Measurements from ENCODE around the gene TNFRSF14.
"Not testable (repeated sequence)": the region's sequence is repeated elsewhere in the genome, so short reads cannot be mapped to it uniquely, and the experiment has no call there.

The TNFRSF14 gene

DNA sequence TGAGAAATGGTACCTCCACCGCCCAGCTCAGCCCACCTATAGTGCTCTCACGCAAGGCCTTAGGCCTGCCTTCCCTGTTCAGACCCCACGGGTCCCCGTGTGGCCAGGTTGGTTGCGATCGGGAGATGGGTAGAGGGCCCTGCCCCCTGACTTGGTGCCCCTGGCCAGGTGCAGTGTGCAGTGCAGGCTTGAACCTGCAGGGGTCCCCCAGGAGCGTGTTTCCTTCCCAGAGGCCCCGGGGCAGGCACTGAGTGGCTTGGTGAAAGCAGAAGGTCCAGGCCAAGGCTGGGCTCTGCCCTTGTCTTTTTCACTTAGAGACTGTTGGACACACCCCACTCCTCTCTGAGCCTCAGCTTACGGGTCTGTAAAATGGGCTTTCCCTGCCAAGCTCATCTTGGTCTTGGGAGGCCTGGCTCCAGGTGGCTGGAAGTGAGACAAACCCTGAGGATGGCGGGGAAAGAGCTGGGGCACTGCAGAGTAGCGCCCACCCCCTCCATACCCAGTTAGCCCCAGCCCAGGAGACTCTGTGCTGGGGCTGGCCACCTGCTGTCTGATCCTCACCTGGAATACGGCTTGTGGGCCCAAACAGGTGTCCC is 16.8 kb upstream of the TNFRSF14 start:
- DNase-seq (ENCODE audit: low spot score), result no peak

DNA sequence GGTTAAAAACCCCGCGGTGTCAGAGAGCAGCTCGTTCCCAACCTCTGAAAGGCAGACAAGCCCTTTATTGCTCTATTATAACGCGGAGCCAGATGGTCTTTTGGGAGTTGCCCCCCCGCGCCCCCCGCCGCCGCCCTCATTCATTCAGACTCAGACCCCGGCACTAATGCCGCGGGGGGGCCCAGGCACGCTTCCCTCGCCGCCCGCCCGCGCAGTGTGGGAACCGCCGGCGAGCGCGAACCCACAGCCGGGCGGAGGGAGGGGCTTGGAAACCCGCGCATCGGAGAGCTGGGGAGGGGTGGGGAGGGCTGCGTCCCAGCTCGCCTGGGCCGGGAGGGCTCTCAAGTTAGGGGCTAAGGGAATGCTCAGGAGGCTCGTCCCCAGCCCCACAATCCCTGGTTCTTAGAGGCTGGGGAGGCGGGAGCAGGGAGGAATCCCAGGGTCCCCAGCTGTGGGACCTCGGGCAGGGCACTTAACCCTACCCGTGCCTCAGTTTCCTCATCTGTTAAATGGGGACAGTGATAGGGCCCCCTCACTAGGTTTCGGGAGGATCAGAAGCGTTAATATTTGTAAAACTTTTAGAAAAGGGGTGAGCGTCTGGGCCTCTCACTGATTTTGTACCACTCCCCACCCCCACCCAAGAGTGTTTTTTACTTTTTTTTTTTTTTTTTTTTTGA is 15.2 kb upstream of the TNFRSF14 start:
- DNase-seq (ENCODE audit: low spot score), result no peak

DNA sequence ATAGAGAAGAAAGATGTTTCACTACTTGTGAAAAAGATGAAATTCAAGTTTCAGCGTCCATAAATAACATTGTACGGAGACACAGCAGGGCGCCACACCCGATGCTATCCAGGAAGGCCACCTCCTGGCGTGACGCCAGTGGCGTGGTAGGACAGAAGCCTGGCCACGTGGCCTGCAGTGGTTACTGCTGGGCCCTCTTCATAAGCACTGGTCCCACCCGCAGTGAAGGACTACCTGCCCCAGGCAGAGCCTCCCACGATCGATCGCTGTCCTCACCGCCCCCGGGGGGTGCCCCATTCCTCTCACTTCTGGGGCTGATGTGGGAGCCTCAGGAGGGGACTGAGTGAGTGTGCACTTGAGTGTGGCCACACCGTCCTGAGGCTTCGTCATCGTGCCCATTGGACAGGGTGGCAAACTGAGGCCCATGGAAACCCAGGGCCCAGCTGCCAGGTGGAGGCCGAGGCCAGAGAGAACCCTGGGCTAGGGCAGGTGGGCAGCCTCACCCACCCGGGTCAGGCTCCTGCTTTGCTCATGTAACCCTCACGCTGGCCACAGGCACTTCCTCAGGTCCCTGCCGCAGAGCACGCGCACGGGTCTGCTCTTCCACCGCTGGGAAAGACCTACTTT is 14.4 kb upstream of the TNFRSF14 start:
- DNase-seq (ENCODE audit: low spot score), result no peak

DNA sequence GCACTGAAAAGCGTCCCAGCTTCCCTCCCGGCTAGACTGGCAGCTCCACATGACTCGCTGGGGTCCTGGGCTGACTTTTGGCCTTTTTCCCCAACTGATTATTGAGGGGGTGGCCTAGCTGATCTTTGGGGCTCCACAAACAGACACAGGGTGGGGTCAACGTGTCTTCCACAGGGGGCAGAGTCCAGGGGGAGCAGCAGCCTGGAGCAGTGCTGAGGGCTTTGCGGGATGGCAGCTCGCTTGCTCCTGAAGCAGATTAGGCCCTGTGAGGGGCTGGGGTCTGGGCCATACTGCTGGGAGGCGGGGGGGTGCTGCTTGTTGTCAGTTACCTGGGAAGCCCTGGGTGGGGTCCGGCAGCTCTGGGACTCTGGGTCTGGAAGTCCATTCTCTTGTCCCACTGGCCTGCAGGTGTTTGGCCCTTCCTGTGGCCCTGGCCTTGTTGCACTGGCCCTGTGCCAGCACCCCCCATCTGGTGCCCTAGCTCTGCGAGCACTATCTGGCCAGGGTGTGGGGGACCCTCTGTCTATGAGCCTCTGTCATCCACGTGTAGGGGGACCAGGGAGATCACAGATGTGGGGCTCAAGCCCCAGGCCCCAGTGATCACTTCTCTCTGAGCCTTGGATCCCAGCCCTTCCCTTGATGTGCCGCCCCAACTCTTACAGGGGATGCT is 13.8 kb upstream of the TNFRSF14 start:
- DNase-seq (ENCODE audit: low spot score), result no peak

DNA sequence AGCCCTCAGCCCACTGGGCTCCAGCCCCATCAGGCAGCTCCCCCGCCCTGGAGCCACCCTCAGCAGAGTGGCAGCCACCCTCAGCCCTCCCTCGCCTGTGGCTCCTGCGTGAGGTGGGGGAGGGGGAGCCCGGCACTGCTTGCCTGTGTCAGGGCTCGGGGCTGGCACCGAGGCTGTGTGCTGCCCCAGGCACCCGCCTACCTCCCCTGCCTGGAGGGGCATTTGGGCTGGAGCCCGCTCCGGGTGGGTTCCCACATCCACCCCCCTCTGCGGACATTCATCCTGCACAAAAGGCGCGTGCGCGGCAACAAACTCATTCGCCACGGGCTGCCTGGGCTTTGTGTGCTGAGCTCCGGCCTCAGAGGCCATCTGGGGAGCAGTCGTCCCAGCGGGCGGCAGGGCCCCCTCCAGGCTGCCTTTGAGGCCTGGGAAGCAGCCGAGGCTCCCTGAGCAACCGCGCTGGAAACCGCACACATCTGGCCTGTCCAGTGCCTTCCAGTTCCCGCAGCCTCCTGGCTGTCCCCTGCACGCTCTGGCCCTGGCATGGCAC is 12.6 kb upstream of the TNFRSF14 start:
- peak; percentile 54 for DNase-seq (ENCODE audit: low spot score)

DNA sequence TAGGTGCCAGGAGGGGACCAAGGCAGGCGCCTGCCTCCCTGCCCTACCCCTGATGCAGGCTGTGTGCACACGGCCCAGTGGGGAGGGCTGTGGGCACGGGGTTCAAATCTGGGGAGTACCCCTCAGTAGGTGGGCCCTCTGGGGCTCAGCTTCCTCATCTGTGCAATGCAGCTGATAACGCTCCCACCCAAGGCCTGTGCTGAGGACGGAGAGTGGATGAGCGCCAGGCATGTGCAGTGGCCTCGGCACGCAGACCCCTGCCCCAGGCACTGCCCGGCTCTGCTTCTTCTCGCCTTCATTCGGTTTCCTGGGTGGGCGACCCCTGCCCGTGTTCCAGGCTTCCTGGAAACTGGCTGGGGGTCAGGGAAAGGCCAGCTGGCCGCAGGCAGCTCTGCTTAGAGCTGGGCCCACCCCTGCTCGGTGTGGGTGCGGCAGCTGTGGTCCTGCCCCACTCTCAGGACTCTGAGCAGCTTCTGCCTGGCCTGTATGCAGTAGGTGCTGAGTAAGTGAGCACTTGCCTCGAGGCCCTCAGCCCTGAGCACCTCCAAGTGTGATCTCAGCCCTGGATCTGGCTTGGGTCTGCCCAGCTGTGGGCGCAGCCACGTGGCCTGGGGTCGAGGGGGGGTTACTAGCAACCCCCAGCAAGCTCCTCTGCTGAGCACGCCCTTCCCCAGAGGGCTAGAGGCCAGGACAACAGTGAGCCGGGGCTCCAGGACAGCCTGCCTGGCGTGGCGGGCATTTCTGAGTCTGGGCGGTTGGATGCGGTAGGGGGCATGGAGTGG is 11.9 kb upstream of the TNFRSF14 start:
- DNase-seq (ENCODE audit: low spot score), result no peak

DNA sequence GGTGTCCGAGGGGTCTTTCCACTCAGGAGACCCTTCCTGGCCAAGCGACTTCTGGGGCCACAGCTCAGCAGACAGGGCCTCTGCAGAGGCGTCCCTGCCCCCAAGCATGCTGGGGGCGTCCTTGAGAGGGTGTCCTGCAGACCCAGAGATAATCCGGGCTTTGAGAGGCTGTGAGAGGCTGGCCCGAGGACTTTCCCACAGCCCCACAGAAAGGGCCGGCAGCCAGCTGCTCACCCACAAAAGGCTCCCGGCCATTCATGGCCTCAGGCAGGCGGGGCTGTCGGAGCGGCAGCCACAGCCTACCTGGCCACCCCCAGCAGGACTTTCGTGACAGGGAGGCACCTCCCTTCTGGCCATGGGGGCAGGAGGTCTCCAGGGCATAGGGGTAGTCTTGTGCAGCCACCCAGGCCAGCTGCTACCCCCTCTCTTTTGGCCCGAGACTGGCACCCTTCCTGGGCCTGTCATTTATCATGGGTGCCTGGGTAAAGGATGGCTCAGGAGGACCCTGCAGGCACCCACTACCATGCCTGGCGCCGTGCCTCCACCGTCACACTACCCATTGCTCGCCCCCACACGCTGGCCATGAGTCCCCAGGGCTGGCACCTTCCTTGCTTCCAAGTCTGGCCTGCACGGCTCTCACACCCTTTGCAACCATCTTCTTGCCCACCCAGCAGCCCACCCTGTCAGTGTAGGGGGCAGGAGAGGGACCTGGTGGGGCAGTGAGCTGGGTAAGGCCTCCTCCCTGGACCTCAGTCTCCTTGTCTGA is 11.1 kb upstream of the TNFRSF14 start:
- no peak for DNase-seq (ENCODE audit: low spot score)

DNA sequence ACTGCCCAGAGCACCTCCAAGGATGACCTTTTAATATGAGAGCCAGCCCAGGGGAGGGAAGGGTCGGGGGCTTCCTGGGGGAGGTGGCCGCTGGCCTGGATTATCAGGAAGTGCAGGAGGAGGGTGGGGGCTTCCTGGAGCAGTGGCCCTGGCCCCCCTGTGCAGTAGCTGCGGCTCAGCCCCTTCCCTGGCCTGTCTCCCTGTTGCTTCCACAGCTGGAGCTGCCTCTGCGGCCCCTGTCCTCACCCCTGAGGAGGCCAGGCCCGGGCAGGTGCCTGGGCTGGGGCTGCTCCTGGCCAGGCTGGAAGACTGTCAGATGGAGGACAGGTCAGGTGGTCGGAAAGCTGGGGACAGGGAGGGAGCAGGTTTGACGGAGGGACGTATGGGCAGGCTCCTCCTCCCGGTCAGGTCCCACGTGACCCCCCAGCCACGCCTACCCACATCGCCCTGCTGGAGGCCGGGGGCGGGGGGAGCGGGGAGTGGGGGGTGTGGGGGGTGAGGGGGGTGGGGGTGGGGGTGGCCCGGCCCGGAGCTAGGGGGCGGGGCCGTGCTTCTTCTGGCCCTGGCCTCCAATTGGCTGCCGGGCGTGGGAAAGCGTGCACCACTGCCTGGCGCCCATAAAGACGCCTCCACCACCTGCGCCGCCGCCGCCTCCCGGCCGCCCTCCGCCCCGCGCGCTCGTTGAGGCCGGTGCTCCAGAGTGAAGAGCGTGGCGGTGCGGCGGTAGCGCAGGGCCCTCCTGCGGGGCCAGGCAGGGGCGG is 10.2 kb upstream of the TNFRSF14 start:
- peak; percentile 96 for DNase-seq (ENCODE audit: low spot score)

DNA sequence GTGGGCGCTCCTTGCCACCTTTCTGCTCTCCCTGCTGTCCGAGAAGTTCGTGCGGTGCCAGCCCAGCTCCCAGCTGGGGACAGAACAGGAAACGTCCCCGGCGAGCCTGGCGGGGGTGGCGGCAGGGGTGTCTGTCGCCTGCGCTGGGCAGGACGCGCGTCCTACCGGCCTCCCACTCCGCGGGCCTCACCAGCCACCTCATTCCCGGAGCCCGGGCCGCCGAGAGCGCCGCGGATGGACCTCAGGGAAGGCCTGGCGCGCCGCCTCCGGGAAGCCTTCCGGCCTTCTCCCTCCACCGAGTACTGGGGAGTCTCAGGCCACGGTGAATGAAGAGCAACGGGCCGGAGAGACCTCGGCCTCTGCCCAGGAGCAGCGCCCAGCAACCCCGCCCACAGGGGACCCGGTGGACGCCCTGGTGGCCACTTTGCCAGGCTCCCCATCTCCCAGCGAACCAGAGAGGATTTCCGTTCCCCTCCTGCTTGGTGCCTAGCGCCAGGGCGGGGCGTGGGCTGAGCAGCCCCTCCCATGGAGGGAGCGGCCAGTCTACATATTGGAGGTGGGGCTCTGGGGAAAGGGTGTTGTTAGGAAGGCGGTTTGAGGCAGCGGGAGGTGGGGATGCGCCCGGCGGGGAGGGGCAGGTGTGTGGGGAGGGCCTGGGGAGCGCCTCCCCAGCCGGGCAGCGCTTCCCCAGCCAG is 9.5 kb upstream of the TNFRSF14 start:
- peak; percentile 93 for DNase-seq (ENCODE audit: low spot score)

DNA sequence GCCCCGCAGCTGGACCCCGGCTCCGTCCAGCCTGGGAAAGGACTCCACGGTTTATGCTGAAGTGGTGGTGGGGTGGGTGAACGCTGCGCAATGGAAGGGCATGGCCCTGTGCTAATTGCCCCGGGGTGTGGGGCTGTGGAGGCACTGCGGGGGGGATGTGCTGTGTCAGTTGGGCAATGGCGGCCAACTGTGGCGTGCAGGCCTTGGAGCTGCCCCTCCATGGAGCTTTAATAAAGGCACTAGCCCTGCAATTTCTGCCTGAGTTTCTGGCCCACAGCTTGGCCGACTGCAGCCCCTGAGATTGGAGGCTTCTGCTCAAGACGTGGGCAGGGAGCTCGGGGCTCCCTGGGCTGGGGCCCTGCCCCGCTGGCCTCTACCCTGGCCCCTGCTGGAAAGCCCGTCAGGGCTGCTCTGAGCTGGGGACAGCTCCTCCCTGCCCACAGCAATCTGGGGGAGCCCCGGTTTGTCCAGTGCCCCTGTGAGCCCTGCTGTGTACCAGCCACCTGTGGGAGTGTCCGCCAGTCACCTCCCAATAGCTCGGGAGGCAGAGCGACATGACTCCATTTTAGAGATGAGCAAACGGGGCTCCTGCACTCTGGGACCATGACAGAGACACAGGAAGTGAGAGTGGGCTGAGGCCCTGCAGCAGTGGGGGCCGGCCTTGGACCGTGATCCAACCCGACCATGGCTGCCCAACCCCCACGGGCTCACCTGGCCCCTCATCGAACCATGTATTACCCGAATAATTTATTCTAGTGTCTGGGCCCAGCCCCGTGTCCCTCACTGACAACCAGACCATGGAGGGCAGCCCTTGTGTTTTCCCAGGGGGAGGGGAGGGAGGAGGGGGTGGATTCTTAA is 8.7 kb upstream of the TNFRSF14 start:
- DNase-seq (ENCODE audit: low spot score), result no peak

DNA sequence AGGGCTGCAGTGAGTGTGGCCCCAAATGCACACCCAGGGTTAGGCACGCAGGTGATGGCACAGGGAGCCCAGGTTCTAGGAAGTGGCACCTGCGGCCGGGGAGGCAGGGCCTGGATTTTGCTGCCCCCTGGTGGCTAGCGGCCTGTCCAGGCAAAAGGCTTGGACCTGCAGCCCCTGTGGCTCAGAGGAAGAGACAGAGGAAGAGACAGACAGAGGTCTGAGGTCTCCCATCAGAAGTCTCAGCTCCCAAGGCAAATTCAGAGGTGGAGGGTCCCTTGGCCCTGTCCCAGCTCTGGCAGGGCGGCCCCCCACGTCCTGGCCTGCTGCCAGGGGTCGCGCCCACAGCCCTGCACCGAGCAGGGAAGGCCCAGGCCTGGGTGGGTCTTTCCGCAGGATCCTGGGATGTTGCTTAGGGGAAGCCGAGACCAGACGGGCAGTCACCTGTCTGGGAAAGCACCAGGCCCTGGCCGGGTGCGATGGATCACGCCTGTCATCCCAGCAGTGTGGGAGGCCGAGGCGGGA is 8.0 kb upstream of the TNFRSF14 start:
- DNase-seq (ENCODE audit: low spot score), result peak; percentile 91

DNA sequence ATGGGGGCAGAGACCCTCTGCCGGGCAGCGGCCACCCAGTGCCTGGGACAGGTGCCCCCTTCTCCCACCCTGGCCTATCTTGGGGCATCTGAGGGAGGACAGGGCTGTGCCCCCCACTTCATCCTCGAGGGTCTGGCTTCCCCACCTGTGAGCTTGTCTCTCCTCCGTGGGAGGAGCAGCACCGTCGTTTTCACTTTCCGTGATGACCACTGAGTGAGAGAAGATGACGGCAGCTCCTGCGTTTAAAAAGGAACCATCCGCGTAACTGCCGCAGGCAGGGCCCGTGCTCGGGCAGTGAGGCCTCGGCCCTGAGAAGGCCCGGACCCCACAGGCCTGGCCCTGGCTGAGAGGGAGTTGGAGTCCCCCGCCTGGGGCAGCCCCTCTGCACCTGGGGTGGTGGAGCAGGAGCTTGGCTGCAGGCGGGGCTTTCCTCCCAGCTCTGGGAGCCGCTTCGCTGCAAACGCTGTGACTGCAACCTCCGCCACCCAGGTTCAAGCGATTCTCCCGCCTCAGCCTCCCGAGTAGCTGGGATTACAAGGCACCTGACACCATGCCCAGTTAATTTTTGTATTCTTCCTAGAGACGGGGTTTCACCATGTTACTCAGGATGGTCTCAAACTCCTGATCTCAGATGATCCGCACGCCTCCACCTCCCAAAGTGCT is 6.7 kb upstream of the TNFRSF14 start:
- DNase-seq (ENCODE audit: low spot score), result not testable (repeated sequence)

DNA sequence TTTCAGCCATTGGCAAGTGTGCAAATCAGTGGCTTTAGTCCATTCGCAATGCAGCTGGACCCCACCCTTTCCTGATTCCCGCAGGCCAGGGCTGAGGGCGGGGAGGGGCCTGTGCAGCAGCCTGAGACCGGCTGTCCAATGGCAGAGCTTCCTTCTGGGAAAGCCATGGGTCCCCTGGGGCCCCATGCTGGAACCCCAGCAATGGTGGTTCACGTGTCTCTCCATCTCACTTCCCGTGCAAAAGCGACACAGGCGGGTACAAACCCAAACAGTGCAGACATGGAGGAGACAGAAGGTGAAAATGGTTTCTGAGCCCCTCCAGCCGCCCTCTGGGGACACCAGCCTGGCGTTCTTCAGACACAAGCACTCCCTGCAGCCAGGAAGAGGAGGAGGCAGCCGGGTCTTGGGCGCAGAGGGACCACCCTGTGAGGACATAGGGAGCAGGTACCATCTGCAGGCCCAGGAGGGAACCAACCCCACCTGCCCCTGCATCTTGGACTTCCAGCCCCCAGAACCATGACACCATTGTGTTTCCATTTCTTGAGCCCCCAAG is 5.8 kb upstream of the TNFRSF14 start:
- DNase-seq (ENCODE audit: low spot score), result not testable (repeated sequence)

DNA sequence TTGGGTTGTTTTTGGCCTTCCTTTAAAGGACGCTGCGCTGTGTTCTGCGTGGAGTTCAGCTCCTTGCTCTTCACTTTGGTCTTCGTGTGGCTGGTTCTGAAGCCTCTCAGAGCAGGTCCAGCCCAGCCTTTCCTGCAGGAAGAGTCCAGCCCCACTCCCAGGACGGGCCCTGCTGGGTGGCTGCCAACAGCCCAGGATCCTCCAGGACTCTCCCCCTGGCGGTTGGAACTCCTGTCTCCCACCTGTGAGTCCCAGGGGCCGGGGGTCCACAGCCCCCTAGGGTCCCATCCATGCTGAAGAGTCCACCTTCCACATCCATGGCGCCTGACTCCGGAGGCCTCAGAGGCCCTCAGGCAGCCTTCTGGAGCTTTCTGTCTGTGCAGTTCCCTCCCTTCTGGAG is 4.6 kb upstream of the TNFRSF14 start:
- DNase-seq (ENCODE audit: low spot score), result not testable (repeated sequence)

DNA sequence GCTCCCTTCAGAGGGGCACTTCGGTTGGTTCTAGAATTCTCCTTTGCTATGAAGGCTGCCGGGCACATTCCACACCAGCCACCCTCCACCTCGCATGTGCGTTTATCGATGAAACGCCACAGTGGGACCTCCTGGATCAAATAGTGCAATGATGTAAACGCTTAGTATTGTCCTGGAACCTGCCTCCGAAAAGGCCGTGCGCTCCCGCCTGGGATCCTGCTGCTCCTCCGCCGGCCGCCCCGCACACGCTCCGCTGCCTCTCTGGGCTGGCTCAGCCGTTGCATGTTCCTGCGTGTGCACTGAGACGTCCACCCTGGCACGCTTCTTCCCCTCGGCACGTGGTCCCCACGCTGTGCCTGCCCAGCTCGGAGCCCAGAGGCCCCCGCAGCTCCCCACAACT is 4.0 kb upstream of the TNFRSF14 start:
- DNase-seq (ENCODE audit: low spot score), result no peak

DNA sequence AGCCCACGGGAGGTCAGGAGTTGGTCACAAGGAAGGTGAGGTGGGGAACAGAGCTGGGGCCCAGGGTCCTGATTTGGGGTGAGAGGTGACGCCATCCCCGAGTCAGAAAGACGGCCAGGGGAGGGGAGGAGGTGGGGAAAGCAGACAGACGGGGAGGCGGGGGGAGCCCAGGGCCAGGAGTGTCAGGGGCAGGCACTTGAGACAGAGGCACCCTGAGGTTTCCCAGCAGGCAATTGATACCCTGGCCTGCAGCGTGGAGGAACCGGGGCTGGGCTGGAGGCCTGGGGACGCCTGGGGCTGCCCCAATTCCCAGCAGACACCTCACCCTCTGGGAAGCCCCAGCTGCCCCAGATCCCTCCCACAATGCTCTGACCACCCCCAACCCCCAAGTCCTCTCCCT is 3.1 kb upstream of the TNFRSF14 start:
- not testable (repeated sequence) for DNase-seq (ENCODE audit: low spot score)

DNA sequence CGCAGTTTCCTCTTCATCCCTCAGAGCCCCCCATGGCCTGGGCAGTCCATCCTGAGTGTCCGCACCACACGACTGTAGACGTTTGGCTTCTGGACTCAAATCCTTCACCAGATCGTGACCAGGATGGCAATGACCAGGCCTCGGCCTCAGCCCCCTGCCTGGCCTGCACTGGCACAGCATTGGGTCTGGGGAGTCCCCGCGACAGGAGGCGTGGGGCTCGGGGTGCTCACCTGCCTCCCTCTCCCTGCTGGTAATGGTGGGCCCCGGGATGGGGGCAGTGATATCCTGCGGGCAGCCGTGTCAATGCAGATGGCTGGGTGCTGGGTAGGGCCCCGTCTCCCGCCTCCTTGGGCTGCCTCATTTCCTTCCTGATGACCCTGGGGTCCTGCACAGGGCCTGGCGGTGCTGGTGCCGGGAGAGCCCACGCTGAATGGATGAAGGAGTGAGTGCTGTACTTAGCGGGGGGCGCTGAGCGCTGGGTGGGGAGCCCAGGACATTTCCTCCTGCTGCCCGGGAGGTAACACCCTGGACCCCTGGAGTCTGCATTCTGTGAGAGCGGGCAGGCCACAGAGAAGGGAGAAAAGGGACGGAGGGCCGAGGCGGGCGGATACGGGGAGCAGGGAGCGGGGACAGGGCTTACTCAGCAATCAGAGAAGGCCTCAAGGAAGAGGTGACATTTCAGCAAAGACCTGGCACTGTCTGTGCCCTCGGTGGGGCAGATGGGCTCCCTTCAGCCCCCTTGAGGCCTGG is 2.1 kb upstream of the TNFRSF14 start:
- no peak for DNase-seq (ENCODE audit: low spot score)

Data from hepatic stellate cell (primary cell).